Measurements from ENCODE around the gene PRIM2.

DNA sequence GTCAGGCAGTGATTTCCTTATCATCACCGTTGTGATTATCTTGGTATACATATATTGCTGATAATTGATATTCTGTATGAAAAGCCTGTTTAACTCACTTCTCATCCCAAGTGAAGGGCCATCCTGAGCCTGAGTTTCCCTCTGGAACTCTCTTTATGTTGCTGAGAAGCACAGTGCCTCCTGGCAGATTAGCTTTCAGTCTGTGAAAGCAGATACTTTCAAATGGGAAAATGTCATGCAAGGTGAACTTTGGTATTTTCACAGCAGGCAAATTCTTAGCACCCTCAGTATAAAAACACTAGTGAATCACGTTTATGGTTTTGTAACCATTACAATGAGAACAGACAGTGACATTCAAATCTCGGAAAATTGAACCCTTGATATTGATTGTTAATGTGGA lies 151.6 kb downstream of the PRIM2 start:
- TF ChIP-seq SNAI2 (CRISPR knock-in tag; IDR thresholded peaks at IDR 0.05) = no peak
- no peak for TF ChIP-seq ZNF8 (CRISPR knock-in tag; IDR thresholded peaks at IDR 0.05)
- no peak for TF ChIP-seq ZFP30 (CRISPR knock-in tag; IDR thresholded peaks at IDR 0.05)
- TF ChIP-seq PATZ1 (CRISPR knock-in tag; IDR thresholded peaks at IDR 0.05; ENCODE audit: borderline replicate concordance) = no peak
- no peak for TF ChIP-seq RARB (CRISPR knock-in tag; IDR thresholded peaks at IDR 0.05)
- TF ChIP-seq ZC3H10 (CRISPR knock-in tag; IDR thresholded peaks at IDR 0.05) = no peak
- TF ChIP-seq ARNTL (CRISPR knock-in tag; IDR thresholded peaks at IDR 0.05; ENCODE audit: borderline replicate concordance, low read depth) = no peak
- TF ChIP-seq, protein P1, sequence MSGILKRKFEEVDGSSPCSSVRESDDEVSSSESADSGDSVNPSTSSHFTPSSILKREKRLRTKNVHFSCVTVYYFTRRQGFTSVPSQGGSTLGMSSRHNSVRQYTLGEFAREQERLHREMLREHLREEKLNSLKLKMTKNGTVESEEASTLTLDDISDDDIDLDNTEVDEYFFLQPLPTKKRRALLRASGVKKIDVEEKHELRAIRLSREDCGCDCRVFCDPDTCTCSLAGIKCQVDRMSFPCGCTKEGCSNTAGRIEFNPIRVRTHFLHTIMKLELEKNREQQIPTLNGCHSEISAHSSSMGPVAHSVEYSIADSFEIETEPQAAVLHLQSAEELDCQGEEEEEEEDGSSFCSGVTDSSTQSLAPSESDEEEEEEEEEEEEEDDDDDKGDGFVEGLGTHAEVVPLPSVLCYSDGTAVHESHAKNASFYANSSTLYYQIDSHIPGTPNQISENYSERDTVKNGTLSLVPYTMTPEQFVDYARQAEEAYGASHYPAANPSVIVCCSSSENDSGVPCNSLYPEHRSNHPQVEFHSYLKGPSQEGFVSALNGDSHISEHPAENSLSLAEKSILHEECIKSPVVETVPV (CRISPR knock-in tag; IDR thresholded peaks at IDR 0.05) = no peak
- TF ChIP-seq OSR1 (CRISPR knock-in tag; IDR thresholded peaks at IDR 0.05) = no peak
